NCI-H345 treated with DMSO at 0.1 percent for 48 hours (cell line): Measurements from ENCODE around the gene UBE2S.

Source experiments
- DNase-seq: peaks from one replicate; lab custom pipeline; 2025; ENCODE audit not compliant: unreplicated experiment; lab: John Stamatoyannopoulos, UW

The UBE2S gene

DNA sequence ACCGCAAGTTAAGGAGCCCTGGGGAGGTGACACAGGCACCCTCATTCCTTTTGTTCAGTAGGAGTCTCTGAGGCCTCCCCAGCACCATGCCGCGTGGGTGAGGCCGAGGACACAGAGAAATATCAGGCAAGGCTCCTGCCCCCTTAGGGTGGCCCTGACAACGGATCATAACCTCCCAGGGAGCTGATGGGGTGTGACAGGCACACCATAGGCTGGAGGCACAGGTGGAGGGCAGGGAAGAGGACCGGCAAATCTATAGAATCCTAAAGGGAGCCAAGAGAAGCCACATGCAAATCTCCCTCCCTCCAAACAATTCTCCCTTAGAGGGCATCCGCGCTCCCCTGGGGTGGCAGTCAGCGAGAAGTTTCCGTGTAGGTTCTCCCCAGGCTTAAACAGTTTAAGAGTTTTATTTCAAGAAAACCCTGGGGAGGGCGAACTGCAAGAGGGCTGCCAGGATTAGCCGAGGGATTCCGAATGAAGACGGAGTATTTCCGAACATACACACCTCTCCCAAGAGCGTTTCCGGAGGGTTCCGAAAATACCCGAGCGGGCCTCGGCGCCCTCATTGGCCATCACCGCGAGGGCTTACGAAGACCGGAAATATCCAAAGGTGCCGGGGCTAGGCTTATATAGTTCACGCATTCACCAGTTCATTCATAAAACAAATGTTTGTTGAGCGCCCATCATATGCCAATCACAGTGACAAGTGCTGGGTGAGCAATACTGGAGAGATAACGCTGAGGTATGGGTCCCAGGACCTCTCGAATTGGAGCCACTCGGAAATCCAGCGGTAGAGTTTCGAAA, 22.5 kb downstream of the UBE2S start:
- DNase-seq, result peak; percentile 90

DNA sequence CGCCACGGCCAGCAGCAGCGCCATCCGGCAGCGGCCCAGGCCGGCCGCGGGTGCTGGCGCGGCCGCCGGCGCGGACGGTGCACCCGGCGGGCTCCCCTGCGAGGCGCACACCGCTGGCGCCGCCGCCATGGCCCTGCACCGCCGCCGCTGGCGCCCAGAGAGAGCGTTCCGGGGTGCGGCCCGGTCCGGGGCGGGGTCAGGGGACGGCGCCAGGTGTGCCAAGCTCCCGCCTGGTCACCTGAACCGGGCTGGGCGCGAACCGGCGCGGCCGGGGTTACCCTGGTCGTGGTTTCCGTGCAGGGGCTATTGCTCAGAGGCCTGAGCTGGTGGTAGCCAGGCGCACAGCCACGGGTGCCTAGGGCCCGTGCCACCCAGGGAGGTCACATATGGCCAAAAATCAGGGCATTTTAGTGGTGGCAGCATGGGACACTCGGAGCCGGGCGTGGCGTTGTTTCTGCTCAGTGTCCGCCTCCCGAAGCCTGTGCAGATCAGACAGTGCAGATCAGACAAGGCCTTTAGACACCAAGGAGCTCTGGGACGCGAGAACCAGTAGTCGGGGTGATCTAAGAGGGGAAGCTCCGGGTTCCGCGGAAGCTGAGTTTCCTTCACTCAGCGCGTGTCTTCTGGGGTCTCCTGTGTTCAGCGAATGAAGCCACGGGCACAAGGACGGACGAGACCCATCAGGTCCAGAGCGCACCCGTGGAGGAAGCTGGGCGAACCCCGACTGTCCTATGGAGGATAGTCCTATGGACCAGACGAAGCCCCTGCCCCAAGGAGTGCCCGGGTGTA, 23.3 kb downstream of the UBE2S start, which contains the start of gene TMEM238:
TMEM238 (minus strand) TSS at position 162 of the 789 bp plus-strand sequence; CDS start at position 129, 33 bp downstream.
- DNase-seq, result no peak

DNA sequence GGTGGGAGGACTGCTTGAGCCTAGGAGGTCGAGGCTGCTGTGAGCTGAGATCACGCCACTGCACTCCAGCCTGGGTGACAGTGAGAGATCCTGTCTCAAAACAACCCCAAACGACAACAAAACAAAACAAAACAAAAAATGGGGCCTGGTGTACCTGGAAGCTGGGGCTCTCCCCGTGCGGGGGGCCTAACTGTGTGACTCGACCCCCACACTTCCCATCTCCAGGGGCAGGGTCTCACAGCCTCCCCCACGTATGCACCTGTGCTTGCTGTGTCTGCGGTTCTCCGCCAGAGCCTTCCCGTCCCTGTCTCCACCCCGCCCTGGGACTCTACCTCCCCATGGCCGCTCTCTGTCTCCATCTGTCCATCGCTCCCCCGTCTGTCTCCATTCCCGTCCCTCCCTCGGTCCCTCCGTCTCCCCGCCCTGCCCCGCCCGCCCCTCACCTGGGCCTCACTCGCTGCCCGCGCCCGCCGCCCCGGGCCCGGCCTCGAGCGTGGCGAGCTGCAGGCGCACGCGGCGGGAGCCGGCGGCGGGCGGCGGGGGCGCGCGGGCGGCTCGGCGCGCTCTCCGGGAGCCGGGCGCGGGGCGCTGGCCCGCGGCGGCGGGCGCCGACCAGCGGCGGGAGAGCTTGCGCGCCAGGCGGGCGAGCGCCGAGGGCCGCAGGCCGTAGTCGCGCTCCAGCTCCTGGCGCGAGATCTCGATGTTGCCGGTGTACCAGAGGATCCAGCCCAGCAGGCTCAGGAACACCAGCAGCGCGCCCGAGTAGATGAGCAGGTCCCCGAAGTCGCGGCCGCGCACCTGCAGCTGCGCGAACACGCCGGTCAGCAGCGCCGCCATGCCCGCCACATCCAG, 24.1 kb downstream of the UBE2S start:
- DNase-seq, result no peak

DNA sequence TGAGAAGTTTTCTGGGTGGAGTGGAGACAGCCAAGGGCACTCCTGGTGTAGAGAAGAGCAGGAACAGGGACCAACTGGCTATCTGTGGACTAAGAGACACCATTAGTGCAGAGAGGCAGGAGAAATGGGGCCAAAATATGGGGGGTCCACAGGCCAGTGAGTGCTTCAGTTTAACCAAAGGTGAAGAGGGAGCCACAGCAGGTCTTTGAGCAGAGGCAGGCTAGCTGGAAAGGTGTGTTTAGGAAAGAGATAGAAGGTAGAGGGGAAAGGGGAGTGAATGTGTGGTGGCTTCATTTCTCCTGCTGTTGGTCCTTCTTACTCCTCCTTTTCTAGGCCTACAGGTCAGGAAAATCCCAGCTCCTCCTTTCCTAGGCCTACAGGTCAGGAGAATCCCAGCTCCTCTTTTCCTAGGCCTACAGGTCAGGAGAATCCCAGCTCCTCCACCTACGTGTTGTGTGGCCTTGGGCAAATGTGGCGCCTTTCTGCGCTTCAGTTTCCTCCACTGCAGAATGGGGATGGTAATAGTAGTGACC, 25.0 kb downstream of the UBE2S start:
- DNase-seq, result no peak

DNA sequence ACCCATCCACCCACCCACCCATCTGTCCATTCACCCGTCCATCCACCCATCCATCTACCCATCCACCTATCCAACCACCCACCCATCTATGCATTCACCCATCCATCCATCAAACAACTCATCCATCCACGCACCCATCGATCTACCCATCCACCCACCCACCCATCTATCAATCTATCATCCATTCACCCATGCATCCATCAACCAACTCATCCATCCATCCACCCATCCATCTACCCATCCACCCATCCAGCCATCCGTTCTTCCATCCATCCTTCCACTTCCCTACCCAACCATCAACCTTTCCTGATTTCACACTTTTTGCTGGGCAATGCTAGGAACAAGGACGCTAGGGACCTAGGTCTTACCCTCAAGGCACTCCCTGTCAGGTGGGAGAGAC, 25.6 kb downstream of the UBE2S start:
- no peak for DNase-seq

DNA sequence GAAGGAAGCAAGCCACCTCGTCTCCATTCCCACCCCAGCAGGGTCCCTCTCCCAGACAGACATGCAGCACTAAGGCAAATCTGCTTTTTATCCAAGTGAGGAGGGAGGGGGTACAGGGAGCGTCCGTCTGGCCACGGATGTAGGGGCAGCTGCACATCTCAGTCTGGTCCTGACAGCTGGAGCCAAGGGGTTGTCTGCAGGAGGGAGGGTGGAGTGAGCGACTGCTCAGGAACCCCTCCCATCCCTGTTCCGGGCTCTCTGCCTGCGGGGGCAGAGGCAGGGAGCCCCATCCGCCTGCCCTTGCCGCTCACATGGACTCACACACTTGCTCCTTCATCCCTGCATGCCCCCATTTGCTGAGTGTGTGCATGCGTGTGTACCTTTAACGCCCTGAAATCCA, 28.4 kb downstream of the UBE2S start:
- DNase-seq, result no peak

DNA sequence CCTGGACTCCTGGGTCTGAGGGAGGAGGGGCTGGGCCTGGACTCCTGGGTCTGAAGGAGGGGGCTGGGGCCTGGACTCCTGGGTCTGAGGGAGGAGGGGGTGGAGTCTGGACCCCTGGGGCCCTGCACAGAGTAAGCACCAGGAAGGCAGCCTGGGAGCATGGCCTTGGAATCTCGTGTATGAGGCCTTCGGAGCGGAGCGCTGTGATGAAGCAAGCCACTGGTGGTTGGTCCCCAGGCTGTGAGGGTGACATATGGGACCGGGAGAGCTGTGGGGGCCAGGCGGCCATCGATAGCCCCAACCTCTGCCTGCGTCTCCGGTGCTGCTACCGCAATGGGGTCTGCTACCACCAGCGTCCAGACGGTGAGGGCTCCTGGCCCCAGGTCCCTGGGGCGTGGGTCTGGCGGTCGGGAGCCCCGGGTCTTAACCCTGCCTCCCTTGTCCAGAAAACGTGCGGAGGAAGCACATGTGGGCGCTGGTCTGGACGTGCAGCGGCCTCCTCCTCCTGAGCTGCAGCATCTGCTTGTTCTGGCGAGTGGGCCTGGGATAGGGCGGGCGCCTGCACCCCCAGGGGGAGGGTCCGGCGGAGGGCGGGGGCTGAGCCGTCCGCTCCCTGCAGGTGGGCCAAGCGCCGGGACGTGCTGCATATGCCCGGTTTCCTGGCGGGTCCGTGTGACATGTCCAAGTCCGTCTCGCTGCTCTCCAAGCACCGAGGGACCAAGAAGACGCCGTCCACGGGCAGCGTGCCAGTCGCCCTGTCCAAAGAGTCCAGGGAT, 30.0 kb downstream of the UBE2S start:
- DNase-seq, result no peak

DNA sequence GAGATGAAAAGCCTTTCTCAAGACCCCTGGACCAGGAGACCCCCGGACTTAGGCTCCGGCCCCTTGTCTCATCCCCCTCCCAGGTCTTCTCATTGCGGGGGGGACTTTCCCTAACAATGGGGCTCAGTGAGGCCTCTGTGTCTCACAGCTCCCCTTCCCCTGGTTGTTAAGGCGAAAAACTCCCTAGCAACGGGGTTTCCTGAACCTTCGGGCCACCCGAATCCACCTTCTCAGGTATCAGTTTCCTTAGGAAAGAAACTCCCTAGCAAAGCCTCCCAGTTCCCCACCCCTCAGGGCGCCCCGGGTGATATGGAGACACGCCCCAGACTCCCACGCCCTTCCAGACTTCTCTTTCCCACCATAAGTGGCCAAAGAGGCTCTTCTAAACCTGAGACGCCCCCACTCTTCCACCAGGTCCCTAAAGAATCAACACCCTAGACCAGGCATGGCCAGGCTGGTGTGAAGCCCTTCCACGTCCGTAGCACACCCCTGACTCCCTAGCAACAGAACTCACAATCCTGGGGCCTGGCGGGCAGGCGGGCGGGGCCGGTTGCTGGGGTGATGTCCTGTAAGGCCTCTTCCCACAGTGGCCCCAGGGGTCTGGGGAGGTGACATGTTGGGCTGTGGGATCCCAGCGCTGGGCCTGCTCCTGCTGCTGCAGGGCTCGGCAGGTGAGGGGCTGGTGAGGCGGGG, 31.2 kb downstream of the UBE2S start, which contains the start of gene TMEM190:
TMEM190 (plus strand) TSS at position 586 of the 693 bp plus-strand sequence; CDS start at position 614, 28 bp downstream.
- DNase-seq, result no peak

DNA sequence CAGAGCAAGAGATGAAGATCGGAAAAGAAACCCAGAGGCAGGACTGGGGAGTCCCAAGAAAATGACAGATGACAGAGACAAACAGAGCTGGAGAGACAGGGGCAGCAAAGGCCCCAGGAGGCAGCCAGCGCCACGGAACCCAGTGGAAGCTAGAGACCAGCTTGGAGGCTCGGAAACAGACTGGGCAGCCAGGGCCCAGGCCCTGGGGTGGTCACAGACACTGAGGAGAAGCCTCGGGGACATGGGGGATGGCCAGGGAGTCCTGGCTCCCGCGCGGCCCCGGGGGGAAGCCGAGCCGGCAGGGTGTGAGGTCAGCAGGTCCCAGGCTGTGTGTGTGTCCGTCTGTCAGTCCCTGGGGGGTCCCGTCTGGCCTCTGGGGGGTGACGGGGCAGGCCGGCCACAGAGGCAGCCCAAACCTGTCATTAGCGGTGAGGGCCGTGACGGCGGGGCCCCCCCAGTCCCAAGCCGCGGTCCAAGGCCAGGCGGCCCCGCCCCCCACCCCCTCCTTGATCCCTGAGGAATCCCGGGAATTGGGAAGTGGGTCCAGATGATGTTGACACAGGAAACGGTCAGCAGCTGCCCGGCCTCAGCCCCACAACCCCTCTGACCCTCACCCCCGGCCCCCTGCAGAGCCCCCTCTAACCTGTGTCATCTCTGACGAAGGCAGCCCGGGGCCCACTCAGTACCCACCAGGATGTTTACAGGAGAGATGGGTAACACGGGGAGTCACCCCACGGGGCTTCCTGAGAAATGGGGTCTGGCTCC, 33.4 kb downstream of the UBE2S start:
- no peak for DNase-seq

DNA sequence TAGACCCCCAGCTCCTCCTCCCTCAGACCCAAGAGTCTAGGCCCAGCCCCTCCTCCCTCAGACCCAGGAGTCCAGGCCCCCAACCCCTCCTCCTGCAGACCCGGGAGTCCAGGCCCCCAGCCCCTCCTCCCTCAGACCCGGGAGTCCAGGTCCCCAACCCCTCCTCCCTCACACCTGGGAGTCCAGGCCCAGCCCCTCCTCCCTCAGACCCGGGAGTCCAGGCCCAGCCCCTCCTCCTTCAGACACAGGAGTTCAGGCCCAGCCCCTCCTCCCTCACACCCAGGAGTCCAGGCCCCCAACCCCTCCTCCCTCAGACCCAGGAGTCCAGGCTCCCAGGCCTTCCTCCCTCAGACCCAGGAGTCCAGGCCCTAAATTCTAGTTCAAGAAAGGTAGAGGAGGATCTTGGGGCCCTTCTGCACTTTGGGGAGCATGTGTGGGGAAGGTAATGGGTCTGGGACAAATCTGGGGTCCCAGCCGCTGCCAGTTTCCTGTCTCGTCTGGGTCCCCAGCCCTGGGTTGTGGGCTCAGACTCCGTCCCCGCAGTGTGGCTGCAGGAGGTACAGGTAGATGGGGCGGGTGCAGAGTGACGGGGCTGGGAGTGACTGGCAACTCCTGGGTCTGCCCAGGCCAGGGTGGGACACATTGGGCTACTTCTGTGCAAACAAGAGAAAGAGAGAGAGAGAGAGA, 34.1 kb downstream of the UBE2S start:
- no peak for DNase-seq

DNA sequence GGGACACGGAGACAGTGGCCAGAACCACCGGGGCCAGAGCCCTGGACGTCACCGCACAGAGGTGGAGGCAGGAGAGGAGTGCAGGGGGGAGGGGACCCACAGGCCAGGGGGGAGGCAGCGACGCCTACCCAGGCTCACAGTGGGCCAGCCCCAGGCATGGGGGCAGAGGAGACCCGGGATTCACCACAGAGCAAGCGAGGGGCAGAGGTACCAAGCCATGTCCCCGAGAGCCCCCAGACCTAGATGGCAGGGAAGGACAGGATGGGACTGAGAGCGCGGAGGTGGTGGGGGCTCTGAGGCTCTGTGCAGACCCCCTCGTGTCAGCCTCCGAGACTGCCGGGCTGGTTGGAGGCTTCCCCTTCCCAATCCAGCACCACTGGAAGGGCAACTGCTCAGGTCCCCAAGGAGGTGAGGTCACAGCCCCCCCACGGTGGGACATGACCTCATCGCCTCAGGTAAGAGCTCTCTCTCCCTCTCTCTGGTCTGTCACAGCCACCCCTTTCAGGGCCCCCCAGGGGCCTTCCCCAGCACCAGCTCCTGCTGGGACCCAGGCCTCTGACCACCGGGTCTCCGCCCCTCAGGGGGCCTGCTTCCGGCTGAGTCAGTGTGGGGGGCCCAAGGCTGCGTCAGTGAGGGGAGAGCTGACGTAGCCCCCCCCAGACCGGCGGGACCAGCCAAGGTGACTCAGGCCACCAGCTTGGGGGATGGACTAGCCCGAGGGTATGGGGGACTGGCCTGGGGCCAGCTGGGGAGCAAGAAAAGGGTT, 35.1 kb downstream of the UBE2S start:
- DNase-seq, result no peak

DNA sequence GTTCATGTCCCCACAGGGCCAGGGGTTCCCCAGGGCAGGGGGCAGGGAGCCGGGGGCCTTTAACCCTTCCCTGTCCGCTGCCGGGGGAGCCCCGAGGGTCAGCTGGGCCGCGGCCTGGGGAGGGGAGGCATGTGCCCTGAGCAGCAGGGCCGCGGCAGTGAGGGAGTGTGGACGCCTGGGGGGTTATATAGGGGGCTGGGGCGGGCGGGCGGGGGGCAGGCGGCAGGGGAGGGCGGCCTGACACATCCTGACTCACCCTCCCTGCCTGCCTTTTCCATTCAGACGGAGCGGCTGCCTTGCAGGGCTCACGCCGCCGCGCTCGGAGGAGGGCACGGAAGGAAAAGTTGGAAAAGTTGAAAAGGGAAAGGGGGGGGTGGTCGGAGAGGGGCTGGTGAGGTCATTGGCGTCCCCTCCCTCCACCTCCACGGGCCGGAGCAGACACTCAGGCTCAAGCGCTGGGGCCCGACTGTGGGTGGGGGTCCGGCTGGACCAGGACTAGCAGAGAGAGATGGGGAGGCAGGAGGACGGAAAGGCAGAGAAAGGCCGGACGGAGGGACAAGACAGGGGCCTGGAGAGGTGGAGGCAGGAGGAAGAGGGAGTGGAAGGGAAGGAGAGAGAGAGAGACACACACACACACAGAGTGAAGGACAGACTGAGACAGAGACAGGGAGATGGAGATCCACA, 37.1 kb downstream of the UBE2S start, which contains the start of gene IL11:
IL11 (minus strand) TSS at position 159 of the 684 bp plus-strand sequence; CDS start at position 6, 153 bp downstream.
- DNase-seq, result no peak

DNA sequence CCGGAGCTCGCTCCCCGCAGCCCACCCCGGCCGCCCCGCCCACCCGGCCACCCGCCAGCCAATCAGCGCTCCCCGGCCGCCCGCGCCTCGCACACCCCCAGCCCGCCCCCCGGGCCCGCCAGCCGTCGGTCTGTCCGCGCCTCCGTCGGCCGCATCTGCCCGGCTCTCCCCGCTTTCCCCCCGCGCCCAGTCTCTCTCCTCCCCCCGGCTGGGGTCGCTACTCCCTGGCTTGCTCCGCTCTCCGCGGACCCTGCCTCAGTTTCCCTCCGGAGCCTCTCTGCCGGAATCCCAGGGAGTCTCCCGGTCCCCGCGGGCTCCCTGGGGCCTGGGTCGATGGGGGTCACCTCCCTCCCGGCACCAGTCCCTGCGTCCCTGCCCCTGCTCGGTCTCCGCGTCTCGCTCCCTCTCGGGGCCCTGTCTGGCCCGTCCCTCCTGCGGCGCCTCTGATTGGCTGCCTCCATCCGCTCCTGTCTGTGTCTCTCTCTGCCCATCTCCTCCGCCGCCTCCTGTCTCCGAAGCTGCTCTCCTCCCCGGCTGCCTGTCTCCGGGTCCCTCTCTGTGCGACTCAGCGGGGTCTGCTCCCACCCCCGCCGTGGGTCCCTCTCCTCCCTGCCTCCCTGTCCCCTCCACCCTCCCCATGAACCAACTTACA, 37.8 kb downstream of the UBE2S start:
- DNase-seq, result no peak

DNA sequence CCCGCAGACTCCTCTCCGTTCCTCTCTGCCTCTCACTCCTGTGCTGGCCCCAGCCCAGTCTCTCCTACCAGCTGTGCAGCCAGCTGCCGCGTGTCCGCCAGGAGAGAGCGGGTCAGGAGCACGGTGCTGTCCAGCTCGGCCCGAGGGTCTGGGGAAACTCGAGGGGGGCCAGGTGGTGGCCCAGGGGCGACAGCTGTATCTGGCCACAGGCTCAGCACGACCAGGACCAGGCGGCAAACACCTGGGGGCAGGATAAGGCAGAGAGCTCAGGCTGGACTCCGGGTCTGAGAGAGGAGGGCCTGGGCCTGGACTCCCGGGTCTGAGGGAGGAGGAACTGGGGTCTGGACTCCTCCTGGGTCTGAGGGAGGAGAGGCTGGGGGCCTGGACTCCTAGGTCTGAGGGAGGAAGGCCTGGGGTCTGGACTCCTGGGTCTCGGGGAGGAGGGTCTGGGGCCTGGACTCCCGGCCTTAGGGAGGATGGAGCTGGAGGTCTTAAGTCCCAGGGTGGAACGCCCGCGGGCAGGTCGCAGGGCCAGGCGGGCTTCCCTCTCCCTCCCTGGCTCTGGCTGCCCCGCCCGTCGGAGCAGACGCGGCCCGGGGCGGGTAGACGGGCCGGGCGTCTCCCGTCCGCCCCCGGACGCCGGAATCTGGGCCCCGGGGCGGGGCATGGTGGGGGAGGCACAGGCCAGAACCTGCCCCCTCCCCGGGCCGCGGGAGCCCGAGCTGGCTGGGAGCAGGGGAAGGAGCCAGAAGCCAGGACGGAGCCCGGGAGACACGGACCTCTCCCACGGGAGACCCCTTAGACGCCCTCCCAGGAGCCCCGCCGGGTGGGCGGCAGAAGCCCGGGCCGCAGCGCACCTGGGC, 38.7 kb downstream of the UBE2S start:
- no peak for DNase-seq

DNA sequence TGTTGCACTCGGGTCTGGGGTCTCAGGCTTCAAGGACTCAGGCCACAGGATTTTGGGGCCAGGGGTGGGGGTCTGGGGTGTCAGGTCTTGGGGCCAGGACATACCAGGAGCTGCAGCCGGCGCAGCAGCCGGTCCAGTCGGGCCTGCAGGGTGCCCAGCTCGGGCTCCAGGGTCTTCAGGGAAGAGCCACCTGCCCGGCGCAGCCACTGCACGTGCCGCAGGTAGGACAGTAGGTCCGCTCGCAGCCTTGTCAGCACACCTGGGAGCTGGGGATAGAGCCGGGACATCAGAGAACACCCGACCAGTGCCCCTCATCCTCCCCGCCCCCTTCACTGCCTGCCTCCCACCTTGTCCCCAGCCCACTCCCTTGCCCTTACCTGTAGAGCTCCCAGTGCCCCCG, 39.5 kb downstream of the UBE2S start:
- no peak for DNase-seq
